ENCODE results near the gene CHEK2. TPM values are rescaled to one million over a fixed set of nuclear protein-coding genes. Genes with fewer than 3 reads are reported as not detected.

CHEK2 gene
- total RNA-seq, 1 experiment from 2014 or later, result 61.1 TPM

- no peak overlapping the region for H3K14ac ChIP-seq (ENCODE audit: insufficient read depth, low read length)
- no peak overlapping the region for H3K4me2 ChIP-seq (ENCODE audit: insufficient read depth, insufficient read length, low read length)
- H3K79me2 ChIP-seq (ENCODE audit: insufficient read depth, low read length), result no peaks in the 10 kb centered on the region
- H2BK12ac ChIP-seq (ENCODE audit: insufficient read length, low read depth, low read length), result no peak overlapping the region
- peaks cover 49 to 80% (median 72%) of the 10 kb centered on the region in 3 experiments for H3K36me3 Mint-ChIP-seq (ENCODE audit: insufficient read depth in 1 of 3, low read depth in 3 of 3)
- H3K9ac ChIP-seq (ENCODE audit: extremely low read depth, insufficient read length, low read length), result no peak overlapping the region
- H2BK20ac ChIP-seq (ENCODE audit: low read depth, low read length, poor library complexity, severe bottlenecking), result no peak overlapping the region
- no peak overlapping the region for H2AK5ac ChIP-seq (ENCODE audit: insufficient read length, low read length)
- H4K8ac ChIP-seq (replicated peaks; ENCODE audit: insufficient read length, low read depth, low read length), result no peak overlapping the region
- H3K4me3 Mint-ChIP-seq, result no peak overlapping the region
- H2BK5ac ChIP-seq (ENCODE audit: insufficient read length, low read length), result no peak overlapping the region
- no peak overlapping the region for H2BK120ac ChIP-seq (ENCODE audit: low read depth, low read length, poor library complexity, severe bottlenecking)
- TF ChIP-seq, protein P1, sequence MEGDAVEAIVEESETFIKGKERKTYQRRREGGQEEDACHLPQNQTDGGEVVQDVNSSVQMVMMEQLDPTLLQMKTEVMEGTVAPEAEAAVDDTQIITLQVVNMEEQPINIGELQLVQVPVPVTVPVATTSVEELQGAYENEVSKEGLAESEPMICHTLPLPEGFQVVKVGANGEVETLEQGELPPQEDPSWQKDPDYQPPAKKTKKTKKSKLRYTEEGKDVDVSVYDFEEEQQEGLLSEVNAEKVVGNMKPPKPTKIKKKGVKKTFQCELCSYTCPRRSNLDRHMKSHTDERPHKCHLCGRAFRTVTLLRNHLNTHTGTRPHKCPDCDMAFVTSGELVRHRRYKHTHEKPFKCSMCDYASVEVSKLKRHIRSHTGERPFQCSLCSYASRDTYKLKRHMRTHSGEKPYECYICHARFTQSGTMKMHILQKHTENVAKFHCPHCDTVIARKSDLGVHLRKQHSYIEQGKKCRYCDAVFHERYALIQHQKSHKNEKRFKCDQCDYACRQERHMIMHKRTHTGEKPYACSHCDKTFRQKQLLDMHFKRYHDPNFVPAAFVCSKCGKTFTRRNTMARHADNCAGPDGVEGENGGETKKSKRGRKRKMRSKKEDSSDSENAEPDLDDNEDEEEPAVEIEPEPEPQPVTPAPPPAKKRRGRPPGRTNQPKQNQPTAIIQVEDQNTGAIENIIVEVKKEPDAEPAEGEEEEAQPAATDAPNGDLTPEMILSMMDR (conservative IDR thresholded peaks at IDR 0.05), result no peak
- H2AFZ ChIP-seq (ENCODE audit: low read length), result no peak overlapping the region
- no peak for DNase-seq
- H3K9me3 Mint-ChIP-seq, result peaks cover 0 to 2% of the 10 kb centered on the region in 2 experiments; a peak in 1 of 5 replicates
- H3K18ac ChIP-seq (ENCODE audit: insufficient read length, low read depth, low read length), result no peak overlapping the region
- H3K4ac ChIP-seq (ENCODE audit: low read depth, low read length), result no peak overlapping the region
- no peaks in the 10 kb centered on the region for H3K27me3 ChIP-seq (ENCODE audit: insufficient read depth, low read length)
- H3K56ac ChIP-seq (ENCODE audit: insufficient read length, low read depth, low read length), result no peak overlapping the region
- no peak overlapping the region for H2BK15ac ChIP-seq (ENCODE audit: low read depth, low read length)
- H3K27me3 Mint-ChIP-seq (ENCODE audit: low read depth), result no peaks in the 10 kb centered on the region
- peaks cover 2 to 4% of the 10 kb centered on the region in 2 experiments; a peak in 3 of 4 replicates for H3K4me1 Mint-ChIP-seq
- no peak overlapping the region for H4K91ac ChIP-seq (ENCODE audit: insufficient read length, low read depth, low read length)
- no peak overlapping the region for H3T11ph ChIP-seq (ENCODE audit: low read length)
- H3K79me1 ChIP-seq (ENCODE audit: insufficient read depth, low read depth, low read length, poor library complexity, severe bottlenecking), result peaks cover 5% of the 10 kb centered on the region
- H4K5ac ChIP-seq (ENCODE audit: insufficient read length, low read depth, low read length), result no peak overlapping the region
- H4K20me1 ChIP-seq (ENCODE audit: control insufficient read depth, insufficient read depth, insufficient read length), result no peaks in the 10 kb centered on the region
- no peaks in the 10 kb centered on the region for H3K4me1 ChIP-seq (ENCODE audit: insufficient read depth, low read length)
- H3K23ac ChIP-seq (ENCODE audit: insufficient read length, low read depth, low read length), result no peak overlapping the region
- H3K9me3 ChIP-seq (ENCODE audit: control insufficient read depth, low read depth, low read length), result no peaks in the 10 kb centered on the region
- no CpG with 5 or more reads among the region's 10 CpGs for WGBS (ENCODE audit: extremely low coverage, insufficient read length, low lambda C conversion rate)
- no peaks in the 10 kb centered on the region for H3K23me2 ChIP-seq (ENCODE audit: insufficient read length, low read depth, low read length, poor library complexity, severe bottlenecking)
- H3K27ac ChIP-seq (ENCODE audit: insufficient read length, low read depth, low read length), result no peak overlapping the region
- peak overlapping the region in 2 of 3 experiments; percentile 58 to 76; a peak in 3 of 7 replicates for H3K27ac Mint-ChIP-seq
These were observed 12.9 kb downstream of the CHEK2 start for GRCh38 chr22:28728621-28729313.

Measured in H9 (cell line).